OCI-M2 (cell line): Measurements from ENCODE around the gene ASXL2.

Source experiments
- DNase-seq: peaks from one replicate; lab custom pipeline; 2025; ENCODE audit not compliant: unreplicated experiment; lab: John Stamatoyannopoulos, UW

ASXL2 gene

DNA sequence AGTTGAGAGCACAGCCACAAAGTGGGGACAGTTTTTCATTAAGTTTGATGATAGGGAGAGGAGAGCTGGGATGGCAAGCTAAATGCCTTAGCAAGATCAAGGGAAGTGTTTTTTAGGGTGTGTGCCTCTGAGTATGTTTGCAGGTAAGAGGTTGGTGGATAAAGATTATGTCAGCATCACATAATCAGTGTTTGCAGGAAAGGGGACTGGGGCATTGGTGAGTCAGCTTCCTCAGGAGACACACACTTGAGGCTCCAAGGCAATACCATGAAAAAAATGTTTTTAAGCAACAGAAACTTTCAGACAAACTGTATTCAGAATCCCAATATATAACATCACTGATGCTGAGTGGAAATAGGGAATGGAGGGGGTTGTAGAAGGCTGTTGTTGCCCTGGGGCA is 179.5 kb downstream of the ASXL2 start:
- no peak for DNase-seq

DNA sequence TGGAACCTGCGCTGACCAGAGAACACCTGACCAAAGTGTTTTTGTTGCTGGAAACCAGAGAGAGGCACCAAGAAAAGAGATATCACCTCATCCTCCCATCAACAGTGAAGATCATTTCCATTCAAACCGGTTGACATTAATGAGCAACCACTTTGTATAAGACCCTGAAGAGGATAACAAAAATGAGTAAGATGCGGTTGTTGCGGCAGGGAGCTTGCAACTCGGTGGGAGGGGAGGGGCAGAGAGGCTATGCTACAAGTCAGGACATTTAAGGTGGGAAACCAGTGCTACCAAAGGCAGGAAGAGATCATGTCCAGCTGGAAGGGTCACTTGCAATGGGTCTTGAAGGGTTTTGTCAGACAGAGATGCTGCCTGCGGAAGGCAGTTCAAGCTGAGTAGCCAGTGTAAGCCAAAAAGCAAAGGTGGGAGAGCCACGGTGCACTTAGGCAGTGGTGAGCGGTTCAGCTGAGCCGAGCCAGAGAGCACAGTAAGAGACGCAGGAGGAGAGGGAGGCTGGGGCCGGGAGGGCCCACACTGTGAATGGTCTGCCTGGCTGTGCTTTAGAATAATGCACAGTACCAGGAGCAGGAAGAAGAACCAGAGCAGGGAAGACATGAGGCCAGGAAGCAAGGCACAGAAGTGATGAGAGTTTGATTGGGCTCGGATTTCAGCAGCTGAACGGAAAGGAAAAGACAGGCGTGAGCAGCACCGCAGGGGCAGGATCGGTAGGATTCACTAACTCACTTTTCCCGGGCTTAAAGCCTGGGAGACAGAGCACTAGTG is 180.5 kb downstream of the ASXL2 start:
- DNase-seq = no peak

DNA sequence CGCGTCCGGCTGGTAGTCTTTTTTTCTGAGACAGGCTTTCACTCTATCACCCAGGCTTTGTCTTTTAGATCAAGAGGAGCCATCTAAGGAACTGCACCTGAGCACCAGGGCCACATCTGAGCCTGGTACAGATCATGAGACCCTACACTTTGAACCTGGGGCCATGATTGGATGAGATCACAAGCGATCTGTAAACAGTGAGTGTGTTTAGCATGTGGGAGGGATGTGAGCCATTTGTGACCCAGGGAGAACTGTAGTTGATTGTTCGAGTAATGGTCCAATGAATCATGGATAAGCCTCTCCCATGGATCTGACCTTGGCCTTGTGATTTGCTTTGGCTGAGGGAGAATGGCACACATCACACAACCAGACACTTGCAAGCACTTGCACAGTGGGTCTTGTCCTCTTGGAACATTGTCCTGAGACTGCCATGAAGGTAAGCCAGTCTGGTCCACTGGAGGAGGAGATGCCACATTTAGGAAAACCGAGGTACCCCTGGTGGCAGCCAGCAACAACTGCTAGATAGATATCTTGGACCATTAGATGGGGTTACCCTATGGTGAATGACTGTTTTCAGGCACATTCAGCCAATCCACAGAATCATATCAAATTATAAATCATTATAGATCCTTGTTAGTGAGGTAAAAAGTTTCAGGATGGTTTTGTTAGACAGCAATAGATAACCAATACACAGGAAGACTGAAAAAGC is 185.4 kb downstream of the ASXL2 start:
- no peak for DNase-seq

DNA sequence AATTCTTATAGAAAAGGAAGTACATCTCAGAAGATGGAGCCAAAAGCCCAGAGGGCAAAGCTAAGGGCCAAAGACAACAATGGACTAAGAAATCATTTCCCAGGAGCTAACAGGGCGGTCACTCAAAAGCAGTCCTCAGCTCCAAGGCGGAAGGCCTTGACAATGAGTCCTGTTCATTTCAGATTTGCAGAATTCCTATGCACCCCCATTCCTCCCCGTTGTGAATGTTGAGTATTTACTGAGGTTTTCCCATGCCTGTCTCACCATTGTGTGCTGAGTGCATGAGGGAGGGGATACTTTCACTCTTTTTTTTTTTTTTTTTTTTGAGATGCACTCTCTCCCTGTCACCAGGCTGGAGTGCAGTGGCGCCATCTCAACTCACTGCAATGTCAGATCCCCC is 186.1 kb downstream of the ASXL2 start:
- no peak for DNase-seq

DNA sequence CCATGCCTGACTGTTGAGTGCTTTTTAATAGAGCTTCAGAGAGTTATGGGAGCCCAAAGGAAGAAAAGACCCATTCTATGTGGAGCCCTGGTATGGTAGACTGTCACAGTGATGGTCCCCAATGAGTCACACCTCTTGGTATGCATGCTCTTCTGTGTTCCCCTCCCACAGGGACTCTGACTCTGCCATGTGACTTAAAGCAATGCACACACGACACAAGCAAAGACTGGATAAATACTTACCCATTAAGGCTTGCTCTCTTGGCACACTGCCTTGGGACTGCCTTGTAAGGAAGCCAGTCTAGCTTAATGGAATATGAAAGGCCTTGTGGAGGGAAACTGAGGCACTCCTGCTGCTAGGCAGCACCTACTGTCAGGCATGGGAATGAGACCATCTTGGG is 188.2 kb downstream of the ASXL2 start:
- DNase-seq = no peak

DNA sequence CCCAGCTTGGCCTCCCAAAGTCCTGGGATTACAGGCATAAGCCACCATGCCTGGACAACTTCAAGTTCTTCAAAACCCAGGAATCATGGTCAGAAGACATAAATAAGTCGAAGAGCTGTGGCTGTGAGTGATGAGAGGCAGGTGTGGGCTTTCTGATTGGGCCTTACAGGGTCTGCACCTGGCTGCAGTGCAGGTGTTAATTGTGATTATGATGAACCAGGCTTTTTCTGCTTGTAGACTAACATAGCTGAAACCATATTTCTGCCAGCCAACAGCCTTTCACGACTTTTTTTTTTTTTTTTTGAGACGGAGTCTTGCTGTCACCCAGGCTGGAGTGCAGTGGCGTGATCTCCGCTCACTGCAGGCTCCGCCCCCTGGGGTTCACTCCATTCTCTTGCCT is 190.1 kb downstream of the ASXL2 start:
- no peak for DNase-seq

DNA sequence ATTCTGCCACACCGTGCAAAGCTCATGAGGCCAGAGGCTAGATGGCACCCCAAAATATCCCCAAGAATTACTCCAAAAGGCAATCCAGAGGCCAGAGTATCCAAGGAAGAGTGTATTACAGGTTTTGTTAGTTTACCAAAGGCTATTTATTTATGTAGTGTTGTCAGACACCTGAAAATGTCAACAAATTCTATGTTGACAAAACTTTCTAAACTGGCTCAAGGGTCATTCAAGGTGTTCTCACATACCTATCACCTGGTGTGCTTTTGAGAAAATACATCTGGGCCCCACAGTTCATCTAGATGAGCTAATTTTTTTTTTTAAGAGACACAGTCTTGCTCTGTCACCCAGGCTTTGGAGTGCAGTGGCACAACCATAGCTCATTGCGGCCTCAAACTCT is 192.5 kb downstream of the ASXL2 start:
- no peak for DNase-seq

DNA sequence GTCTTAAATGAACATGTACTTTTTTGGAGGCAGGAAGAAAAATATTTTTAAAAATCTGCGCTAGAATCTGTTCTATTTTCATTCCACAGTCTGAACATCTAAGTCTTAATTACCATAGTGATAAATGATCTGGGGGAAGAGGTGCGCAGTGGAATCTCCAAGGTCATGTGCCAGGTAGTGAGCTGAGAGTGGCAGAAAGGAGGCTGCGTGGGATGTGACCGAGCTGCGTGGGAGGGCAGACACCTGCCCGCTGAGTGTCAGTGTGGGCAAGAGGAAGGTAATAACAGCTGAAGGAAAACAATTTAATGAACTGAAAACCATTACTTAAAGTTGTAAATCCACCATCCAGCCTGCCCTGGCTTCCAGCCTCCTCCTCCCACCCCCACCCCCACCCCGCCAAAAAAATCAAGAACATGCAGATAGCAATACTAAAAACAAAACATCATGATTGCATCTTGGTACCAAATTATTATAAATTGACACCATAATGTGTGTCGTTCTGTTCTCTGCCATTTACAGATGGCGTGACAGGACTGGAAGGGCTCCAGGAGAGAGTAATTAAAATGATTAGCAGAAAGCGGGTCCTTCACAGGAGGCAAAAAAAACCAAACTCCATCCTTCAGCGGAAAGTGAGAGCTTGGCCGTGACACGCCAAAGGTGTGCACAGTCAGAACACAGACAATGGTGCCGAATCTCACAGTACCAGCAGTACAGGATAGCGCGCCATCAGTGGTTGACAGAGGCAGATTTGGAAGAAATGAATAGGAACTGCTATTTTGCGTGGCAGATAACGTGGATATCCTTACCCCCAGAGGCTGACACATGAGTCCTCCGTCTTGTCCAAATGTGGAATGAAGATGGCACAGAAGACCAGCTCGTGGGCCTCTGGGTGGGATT is 193.5 kb downstream of the ASXL2 start:
- no peak for DNase-seq
